GM12865 (cell line): ENCODE results near the gene ABHD3.
A peak's percentile ranks its signal among the peaks of the same experiment; 100 is the strongest.

Experiments
- DNase-seq: peaks from one replicate; pipeline ENCODE4 v3.0.0; 2010; ENCODE audit warnings: low read depth
- H3K4me3 ChIP-seq: 2 replicates; pipeline ENCODE4 v1.5.1; 2011; ENCODE audit warnings: mild to moderate bottlenecking, low read depth, low read length, control low read depth
- CTCF ChIP-seq: IDR thresholded peaks from 2 replicates; pipeline ENCODE4 v1.5.1; 2011; ENCODE audit warnings: low read length, control low read depth, low read depth, inconsistent platforms; ENCODE audit not compliant: insufficient read depth; ENCODE audit errors: missing control alignments

ABHD3 gene

GRCh38 chr18:21703241-21703820 lies 1.2 kb downstream of the ABHD3 start:
- no peak for TF ChIP-seq CTCF
- peak; percentile 70 for DNase-seq
- peak overlapping the region; percentile 87 for H3K4me3 ChIP-seq

GRCh38 chr18:21702602-21703001 lies 2.0 kb downstream of the ABHD3 start:
- no peak for DNase-seq
- no peak for TF ChIP-seq CTCF
- H3K4me3 ChIP-seq: peak overlapping the region; percentile 87

GRCh38 chr18:21701621-21702020 lies 3.0 kb downstream of the ABHD3 start:
- H3K4me3 ChIP-seq: no peak overlapping the region
- TF ChIP-seq CTCF: no peak
- no peak for DNase-seq

GRCh38 chr18:21700528-21701075 lies 4.0 kb downstream of the ABHD3 start:
- no peak overlapping the region for H3K4me3 ChIP-seq
- no peak for TF ChIP-seq CTCF
- DNase-seq: no peak

- TF ChIP-seq CTCF: no peak
- DNase-seq: no peak
- H3K4me3 ChIP-seq: no peak overlapping the region
Observed at GRCh38 chr18:21693322-21693721, 11.3 kb downstream of the ABHD3 start.

- DNase-seq: no peak
- H3K4me3 ChIP-seq: no peak overlapping the region
- no peak for TF ChIP-seq CTCF
Observed at GRCh38 chr18:21689736-21690135, 14.8 kb downstream of the ABHD3 start.
